GM12891 (cell line): ENCODE data around the gene TAF1C. TPM values are rescaled to one million over a fixed set of nuclear protein-coding genes. Genes with fewer than 3 reads are reported as not detected.

ENCODE experiments used
- DNase-seq: peaks from one replicate; pipeline ENCODE4 v3.0.0; 2011; ENCODE audit warnings: low spot score; ENCODE audit not compliant: insufficient read length
- FAIRE-seq: peaks from 2 replicates; lab custom pipeline; 2011; peaks lifted over from hg19 to GRCh38; lab: Jason Lieb, UNC
- PAX5 ChIP-seq: IDR thresholded peaks from 2 replicates; pipeline ENCODE4 v1.6.1; 2011; ENCODE audit warnings: low read length, moderate library complexity, mild to moderate bottlenecking; ENCODE audit not compliant: insufficient read depth, severe bottlenecking
- POLR2A ChIP-seq: IDR thresholded peaks from 2 replicates; pipeline ENCODE4 v1.6.1; 2011; ENCODE audit warnings: low read depth, low read length, control low read depth
- POLR2AphosphoS5 ChIP-seq: IDR thresholded peaks from 2 replicates; pipeline ENCODE4 v1.6.1; 2011; ENCODE audit warnings: low read depth, low read length, control low read depth
- POU2F2 ChIP-seq: IDR thresholded peaks from 2 replicates; pipeline ENCODE4 v1.6.1; 2011; ENCODE audit warnings: low read depth, mild to moderate bottlenecking, control low read depth, low read length, moderate library complexity
- SPI1 ChIP-seq: IDR thresholded peaks from 2 replicates; pipeline ENCODE4 v1.6.1; 2011; ENCODE audit warnings: low read depth, low read length, control low read depth
- TAF1 ChIP-seq: IDR thresholded peaks from 2 replicates; pipeline ENCODE4 v1.6.1; 2011; ENCODE audit warnings: low read depth, low read length, control low read depth
- polyA plus RNA-seq: library from polyadenylated mRNA; unstranded; fragments of >200 nt; gene quantifications from one replicate; pipeline ENCODE4 v1.2.1, GENCODE V29; 2012; ENCODE audit warnings: low read depth, missing spikeins, inconsistent platforms; ENCODE audit not compliant: missing spikeins

TAF1C gene
- polyA plus RNA-seq = 20.8 TPM

DNA sequence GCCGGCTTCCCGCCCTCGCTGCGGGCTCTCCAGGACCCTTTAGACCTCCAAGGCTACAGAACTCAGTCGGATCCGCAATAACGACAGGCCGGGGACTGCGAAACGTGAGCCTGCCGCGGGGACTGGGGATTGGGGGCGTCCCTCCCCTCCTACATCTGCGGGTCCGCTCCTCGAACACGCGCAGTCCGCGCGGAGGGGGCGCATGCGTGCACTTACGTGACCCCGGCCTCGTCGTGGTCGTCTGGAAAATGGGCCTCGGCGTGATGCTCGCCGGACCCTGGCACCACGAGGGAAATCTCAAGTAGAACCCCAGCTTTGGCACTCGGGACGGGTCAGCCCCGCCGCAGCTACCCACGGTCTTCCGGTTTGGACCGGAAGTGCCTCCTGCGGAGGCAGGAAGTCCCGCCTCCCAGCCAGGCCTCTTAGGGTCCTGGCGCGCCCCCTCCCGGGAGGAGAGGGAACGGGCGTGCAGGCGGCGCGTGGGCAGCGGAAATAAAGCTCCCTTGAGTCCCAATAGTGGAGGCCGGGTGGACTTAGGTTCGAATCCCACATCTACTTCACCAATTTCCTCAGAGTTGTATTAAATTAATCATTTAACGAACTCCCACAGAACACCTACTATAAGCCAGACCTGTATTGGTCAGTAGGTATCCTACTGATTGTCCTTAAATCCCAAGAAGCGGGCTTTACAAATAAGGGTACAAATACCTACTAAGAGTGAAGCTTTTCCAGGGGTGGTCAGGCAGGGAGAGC is at the start of gene TAF1C:
TSS of gene TAF1C (minus strand) at position 373 of the 753 bp plus-strand sequence. CDS start 2,069 bp downstream, outside the sequence.
- DNase-seq (peak; percentile 99), FAIRE-seq (peak; percentile 84)
- peak; percentile 53 for TF ChIP-seq PAX5
- TF ChIP-seq POLR2A = peak; percentile 63
- TF ChIP-seq TAF1 = 0 out of 2 replicates have a peak, but pooled peaks have one; percentile 48
- TF ChIP-seq POU2F2 = peak; percentile 33; the same call in 1 of the 2 replicates
- no peak for TF ChIP-seq SPI1
- peak; percentile 78 for TF ChIP-seq POLR2AphosphoS5

DNA sequence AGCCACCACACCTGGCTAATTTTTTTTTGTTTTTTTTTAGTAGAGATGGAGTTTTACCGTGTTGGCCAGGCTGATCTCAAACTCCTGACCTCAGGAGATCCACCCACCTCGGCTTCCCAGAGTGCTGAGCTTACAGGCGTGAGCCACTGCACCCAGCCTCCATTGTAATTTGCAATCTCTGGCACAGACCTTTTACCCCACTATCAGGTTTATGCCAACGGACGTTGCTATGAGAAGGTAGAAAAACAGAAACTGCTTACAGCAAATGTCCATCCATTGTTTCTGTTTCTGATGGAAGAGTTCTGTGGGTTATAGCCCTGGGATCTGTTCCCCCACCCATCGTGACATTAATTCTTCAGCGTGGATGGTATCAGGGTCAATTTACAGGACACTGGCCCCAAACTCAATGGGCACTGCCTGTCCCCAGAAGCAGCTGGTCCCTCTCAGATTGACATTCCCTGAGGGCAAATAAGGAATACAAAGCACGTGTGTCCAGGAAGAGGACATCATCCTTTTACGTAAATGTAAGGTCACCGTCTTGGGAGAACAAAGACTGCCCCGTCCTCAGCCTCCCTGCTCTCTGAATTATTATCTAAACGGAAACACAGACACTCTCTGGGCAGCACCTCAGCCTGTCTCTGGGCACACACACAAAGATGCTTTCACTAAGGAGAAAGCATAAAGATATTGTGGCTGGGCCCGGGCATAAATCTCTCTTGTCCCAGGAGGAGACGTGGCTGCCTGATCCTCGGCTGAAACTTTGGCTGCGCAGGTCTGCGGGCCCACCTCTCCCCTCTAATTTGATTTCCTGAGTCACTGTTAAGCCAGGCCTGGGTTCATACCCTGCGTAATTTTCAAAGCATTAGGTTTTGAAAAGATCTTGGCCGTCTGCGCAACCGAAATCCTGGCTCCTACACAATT is 47.7 kb upstream of the TAF1C start:
- no peak for FAIRE-seq
- no peak for TF ChIP-seq POU2F2
- no peak for TF ChIP-seq POLR2AphosphoS5
- no peak for TF ChIP-seq TAF1
- no peak for TF ChIP-seq PAX5
- no peak for TF ChIP-seq SPI1
- TF ChIP-seq POLR2A = no peak
- no peak for DNase-seq

DNA sequence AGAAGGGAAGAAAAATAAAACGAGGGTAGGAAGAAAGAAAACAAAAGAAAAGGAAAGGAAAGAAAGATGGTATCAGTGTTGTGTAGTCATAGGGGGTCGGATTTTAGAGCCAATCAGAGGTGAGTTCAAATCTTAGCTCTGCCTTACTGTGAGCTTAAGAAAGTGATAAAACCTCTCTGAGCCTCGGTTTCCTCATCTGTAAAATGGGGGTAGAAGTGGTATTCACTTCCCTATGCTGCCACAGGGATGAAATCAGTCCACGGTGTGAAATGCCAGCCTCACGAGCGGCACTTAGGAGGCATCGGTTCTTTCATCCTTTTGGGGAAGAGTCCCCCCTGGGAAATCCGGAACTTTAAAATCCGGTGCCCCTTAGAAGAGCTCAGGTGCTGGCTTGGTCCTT is 46.9 kb upstream of the TAF1C start:
- FAIRE-seq (no peak), DNase-seq (no peak)
- no peak for TF ChIP-seq POLR2AphosphoS5
- TF ChIP-seq POLR2A = no peak
- TF ChIP-seq PAX5 = no peak
- no peak for TF ChIP-seq POU2F2
- TF ChIP-seq SPI1 = no peak
- no peak for TF ChIP-seq TAF1

DNA sequence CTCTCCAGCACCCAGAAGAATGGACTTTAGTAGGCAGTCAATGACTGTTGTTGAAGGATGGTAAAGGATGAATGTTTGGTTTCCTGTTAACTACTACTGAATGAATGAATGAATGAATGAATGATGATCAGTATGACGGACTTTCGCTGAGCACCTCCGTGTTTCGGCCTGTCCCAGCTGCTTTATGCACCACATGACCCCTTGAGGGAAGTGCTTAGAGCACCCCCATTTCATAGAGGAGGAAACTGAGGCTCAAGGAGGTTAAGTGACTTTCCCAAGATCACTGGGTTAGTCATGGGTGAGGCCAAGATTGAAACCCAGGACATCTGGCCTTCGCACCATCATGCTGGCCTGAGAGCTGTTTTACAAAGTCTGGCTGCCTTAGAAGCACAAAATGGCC is 46.1 kb upstream of the TAF1C start:
- DNase-seq = no peak
- no peak for TF ChIP-seq POLR2A
- TF ChIP-seq SPI1 = no peak
- no peak for FAIRE-seq

GRCh38 chr16:84232060-84232459 is 45.2 kb upstream of the TAF1C start:
- DNase-seq (no peak), FAIRE-seq (no peak)
- TF ChIP-seq POLR2AphosphoS5 = no peak

GRCh38 chr16:84229471-84229870 is 42.6 kb upstream of the TAF1C start:
- FAIRE-seq = no peak
- TF ChIP-seq PAX5 = no peak
- no peak for TF ChIP-seq TAF1
- TF ChIP-seq POU2F2 = no peak
- no peak for TF ChIP-seq SPI1
- TF ChIP-seq POLR2A = no peak
- no peak for TF ChIP-seq POLR2AphosphoS5
- no peak for DNase-seq

- FAIRE-seq = no peak
- TF ChIP-seq TAF1 (no peak), POLR2AphosphoS5 (no peak), SPI1 (no peak), PAX5 (no peak), POU2F2 (no peak), POLR2A (no peak)
- no peak for DNase-seq
Measured at GRCh38 chr16:84228256-84228838, 41.5 kb upstream of the TAF1C start.

DNA sequence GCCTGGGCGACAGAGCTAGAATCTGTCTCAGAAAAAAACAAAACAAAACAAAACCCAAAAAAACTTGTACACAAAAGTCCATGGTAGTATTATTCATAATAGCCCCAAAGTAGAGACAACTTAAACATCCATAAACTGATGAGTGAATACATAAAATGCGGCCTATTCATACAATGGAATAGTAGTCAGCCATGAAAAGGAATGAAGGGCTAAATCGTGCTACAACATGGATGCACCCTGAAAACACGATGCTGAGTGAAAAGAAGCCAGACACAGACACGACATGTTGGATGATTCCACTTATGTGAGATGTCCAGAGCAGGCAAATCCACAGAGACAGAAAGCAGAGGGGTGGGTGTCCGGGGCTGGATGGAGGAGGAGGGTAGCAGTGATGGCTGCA is 40.7 kb upstream of the TAF1C start:
- TF ChIP-seq TAF1 (no peak), POU2F2 (no peak), PAX5 (no peak), POLR2A (no peak), SPI1 (no peak), POLR2AphosphoS5 (no peak)
- DNase-seq = no peak
- FAIRE-seq = no peak

GRCh38 chr16:84226026-84226425 is 39.2 kb upstream of the TAF1C start:
- TF ChIP-seq SPI1 = no peak
- TF ChIP-seq POU2F2 = no peak
- TF ChIP-seq POLR2A = no peak
- TF ChIP-seq TAF1 = no peak
- no peak for TF ChIP-seq POLR2AphosphoS5
- no peak for TF ChIP-seq PAX5
- DNase-seq = no peak
- FAIRE-seq = no peak

GRCh38 chr16:84225571-84225970 is 38.7 kb upstream of the TAF1C start:
- no peak for DNase-seq
- no peak for FAIRE-seq
- TF ChIP-seq POU2F2 (no peak), POLR2A (no peak), PAX5 (no peak), SPI1 (no peak), POLR2AphosphoS5 (no peak), TAF1 (no peak)
